GM18517 (cell line): ENCODE measurements around the gene MME.

Experiments used
- ATAC-seq: cut with Tn5 transposase; IDR thresholded peaks from one replicate; pipeline ENCODE4 v1.9.1; 2021; ENCODE audit warnings: mild to moderate bottlenecking, moderate library complexity; ENCODE audit not compliant: unreplicated experiment

Gene MME

DNA sequence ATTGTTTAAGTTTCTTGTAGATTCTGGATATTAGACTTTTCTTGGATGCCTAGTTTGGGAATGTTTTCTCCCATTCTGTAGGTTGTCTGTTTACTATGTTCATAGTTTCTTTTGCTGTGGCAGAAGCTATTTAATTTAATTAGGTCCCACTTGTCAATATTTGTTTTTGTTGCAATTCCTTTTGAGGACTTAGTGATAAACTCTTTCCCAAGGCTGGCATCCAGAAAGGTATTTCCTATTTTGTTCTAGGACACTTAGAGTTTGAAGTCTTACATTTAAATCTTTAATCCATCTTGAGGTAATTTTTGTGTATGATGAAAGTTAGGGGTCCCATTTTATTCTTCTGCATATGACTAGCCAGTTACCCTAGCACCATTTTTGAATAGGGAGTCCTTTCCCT lies 54.9 kb downstream of the MME start:
- ATAC-seq, result no peak

DNA sequence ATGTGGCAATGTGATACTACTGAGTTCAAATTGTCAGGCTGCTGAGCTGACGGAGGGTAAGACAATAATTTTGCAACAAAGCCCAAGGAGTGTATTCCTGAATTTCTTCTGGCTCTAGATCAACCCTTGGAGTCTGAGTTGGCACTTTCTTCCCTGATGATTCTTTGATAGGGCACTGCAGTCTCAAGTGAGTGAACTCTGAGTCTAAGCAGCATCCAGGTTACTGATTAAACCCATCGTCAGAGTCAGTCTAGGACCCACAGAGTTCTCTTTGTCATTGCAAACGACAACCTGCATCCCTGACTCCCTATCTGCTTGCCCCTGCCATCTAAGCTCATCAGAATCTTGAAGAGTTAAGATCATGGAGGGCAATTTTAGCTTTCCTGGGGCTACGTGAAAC lies 58.6 kb downstream of the MME start:
- ATAC-seq, result no peak

DNA sequence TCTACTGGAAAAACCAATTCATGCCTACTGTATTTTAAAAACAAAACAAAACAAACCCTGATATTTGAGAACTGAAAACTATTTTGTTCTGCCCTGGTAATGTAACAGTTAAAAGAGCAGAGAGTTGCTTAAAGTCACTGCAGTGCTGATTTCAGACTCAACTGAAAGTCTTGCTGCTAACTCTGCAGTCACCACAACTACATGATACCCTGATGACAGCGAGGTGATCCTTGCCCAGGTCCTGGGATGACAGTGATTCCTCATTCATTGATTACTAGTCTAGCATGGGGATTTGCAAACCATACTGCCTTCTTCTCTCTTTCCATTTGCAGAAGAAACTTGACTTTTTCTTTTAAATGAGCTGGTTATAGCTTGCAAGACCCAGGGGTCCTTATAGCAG lies 67.5 kb downstream of the MME start:
- no peak for ATAC-seq

DNA sequence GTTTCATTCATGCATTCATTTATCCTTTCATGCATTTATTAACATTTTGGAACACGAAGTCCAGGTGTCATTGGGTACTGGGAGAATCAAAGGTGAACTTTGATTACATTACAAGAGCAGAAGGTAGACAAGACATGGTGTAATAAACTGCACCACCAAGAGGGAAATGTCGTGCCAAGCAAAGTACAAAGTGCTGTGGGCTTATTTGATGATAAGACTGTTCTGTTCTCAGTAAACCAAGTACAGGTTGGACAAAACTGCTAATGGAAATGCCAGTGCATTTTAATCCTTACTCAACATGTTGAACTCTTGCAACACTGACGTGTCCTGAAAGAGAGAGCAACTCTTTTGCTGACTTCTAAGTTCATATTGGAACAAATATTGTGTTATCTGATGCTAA lies 69.4 kb downstream of the MME start:
- ATAC-seq, result no peak

DNA sequence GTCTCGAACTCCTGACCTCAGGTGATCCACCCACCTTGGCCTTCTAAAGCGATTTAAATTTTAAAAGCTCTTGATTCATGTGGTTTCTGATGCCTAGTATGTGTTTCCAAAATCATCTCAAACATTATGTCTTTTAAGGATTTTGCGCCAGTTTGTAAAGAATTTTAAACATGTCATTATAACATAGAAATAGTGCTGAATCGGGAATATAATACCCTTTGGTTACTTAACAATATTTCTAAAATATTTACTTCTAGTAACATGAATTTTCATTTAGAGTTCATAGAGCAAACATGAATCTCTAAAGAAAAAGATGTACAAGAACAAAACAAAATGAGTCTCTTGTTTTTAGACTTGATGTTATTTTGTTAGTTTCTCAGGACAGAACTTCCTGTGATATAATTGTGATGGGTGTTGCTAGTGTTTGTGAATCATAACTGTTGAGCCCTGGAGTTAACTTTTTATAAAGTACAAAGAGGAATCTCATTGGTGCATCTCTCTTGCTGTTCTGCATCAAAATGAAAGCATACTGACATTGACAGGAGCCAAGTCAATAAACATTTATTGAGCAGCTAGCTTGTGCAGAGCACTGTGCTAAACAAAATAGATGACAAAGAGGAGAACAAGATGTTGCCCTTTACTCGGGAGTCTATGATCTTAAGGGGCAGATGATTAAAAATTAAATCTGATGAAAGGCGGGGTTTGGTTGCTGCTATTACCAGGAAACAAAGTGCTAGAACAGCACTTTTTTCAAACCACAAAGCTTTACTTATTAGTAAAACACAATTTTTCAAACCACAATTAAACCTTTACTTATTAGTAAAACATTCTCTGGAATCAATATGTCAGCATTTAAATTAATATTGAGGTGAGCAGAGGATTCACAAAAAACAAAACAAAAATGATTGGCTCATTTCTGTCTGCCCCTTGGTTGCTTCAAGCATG lies 73.4 kb downstream of the MME start:
- ATAC-seq, result no peak

DNA sequence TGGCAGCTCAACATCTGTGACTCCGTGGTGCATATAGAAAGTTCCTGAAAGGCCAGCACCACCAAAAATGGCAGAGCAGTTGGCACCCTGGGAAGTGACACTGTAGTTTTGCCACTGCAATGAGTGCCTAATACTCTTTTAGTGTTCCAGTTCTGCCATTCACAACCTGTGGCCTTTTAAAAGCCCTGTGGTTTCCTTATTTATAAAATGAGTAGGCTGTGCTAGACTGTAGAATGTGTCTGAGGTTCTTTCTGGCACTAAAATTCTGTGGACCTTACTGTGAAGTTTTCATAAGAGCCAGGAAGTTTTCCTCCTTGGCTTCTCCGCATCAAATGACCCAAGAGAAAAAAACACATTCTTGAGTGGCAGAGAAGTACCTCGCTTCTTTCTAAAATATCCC lies 74.1 kb downstream of the MME start:
- ATAC-seq, result no peak

DNA sequence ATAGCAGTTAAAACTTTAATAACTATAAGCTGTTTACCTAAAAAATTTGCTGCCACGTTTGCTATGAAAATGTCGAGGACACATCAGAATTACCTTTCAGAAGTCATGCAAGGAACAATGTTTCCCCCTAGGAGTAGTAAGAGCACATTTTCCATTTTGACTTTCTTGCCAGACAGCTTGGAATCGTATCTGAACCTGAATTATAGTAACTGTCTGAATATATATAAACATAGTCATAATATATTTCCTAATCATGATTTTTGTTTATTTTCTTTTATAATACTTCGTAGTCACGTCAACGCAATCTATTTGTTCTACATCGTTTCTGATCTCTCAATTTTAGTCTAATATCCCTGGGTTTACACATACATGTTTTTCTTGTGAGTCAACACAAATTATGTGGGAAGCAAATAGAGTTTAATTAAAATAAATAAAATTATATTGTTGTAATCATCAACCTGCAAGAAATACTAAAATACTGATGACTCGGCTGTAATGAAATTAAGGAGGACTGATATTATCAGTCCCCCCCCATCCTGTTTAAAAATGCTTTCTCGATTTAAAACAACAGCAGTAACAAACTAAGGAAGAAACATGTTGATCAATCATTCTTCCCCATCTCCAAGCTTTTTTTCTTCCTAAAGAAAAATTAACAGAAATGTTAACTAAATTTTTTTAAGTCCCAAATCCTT lies 78.4 kb downstream of the MME start:
- no peak for ATAC-seq

DNA sequence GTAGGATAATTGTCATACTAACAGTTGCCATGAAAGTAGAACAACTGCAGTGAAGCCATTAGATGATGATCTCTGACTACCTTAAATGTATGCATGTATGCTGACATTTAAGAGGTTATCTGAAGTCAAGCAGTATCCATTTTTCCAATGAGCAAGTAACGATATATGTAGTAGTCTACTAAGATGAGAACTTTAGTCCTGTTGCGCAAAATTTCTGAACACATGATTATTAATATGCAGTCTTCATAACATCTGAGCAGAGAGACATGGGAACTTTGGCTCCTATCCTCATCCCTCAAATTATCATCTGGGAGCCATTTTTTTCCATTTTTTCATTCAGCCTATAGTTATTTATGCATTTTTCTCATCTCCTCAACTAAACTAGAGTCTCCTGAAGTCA lies 79.2 kb downstream of the MME start:
- no peak for ATAC-seq

DNA sequence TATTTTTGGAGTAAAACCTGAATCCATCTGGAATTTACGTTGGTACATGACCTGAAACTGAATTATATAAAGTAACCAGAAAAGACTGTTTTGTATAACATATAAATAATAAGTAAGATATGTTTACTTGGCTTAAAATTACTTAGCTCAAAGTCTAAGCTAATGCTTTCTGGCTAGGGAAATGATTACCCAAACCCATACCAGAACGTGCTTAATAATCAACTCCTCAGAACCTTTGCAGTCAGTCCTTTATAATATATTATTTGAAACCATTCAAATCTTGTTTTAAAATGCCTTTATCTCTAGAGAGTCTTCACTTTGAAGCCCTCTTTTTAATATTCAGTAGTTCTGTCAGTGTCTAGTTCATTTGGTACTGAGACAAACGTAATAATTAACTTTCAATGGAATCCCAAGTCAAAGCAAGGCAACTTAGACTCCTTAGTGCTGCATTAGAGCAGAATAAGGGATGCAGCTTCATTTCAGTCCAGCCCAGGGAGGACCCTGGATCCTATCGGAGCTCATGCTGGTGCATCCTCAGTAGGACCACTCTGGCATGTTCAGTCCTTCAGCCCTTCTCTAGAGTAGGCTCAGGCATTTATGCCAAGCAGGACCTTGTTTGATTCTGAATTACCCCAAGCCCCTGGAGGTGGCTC lies 81.6 kb downstream of the MME start:
- ATAC-seq, result no peak

DNA sequence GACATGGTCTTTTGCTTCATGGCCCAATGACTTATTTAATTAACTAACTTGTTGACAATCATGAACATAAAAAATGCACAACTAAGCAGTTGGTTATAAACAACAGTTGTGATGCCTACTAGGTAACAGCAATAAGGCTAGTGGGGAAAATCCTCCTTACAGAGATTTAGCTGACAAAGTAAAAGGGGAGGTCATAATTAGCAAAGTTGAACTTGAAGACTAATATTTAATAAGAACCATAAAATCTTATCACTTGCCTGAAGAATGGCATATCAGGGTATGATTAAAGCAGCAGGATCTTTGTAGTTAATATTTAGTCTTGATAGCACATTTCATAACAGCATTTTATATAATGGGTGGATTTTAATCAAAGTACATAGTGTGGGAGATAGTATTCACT lies 84.2 kb downstream of the MME start:
- ATAC-seq, result no peak

DNA sequence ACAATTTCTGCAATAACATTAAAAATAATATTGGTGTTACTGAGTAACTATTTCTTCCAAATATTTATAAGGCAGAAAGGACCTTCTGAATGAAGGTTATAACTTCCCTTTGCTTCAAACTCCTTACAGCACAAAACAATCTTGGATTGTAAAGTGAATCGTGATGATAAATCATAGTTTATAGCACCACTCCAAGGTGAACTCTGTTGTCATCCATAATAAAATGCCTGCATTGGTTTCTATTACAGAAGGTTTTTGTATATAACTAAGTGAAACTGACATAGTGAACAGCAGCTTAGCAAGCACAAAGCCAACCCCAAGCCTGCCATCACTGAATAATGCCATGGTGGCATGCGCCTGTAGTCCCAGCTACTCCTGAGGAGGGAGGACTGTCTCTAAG lies 86.3 kb downstream of the MME start:
- ATAC-seq, result no peak

DNA sequence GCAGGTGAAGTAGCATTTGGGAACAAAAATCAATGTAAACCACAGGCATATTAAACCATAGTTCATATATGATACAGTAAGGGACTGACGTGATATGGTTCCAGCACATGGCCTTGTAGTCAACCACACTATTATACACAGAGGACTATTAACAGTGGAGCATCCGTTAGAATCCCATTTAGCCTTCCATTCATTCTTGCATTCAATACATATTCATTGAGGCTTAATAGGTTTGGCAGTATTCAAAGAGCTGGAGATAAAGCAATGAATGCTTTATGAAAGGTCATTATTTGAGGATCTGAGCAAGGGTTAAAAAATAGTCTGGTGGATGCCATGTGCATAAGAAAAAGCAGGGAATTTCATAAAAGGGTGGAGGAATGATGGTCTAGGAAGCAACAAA lies 89.1 kb downstream of the MME start:
- ATAC-seq, result no peak

DNA sequence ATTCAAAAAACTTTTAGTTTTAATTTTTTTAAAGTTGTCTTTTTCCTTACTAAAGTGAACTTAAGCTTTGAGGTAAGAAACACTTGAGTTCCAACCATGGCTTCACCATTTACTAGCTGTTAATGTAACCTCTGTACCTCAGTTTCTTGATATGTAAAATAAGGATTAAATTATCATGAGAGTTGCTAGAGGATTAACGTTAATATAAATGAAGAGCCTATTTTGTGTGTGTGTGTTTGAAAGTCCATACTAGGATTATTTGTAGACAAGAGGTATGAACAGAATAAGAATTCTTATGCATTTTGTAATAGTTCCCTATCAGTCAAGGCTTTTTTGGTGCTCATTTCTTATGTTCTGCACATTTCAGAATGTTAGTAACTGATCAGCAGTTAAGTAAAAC lies 93.7 kb downstream of the MME start:
- no peak for ATAC-seq

DNA sequence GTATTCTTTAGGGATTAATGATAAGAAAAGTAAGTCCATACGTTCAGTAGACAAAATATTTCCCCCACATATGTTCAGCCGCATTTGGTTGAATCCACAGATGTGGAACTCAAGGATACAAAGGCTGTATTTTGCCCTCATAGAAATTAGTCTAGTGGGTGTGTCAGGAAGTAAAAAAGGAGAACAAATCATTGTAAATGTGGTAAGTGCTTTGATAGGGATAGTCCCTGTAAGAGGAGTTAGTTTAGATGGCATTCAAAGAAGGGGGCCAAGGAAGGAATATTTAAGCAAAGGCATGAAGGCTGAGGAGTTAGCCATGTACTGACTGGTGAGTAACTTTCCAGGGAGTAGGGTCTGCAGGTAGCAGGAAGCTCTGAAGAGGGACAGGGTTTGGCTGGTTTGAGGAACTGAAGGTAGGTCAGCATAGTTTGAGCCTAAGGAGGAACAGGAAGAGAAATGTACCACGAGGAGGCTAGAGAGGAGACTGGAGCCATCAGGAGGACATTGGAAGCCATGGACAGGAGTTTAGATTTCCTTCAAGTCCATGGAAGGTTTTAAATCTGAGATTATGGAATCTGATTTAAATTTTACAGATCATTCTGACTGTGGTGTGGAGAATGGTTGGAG lies 98.8 kb downstream of the MME start:
- ATAC-seq, result no peak

DNA sequence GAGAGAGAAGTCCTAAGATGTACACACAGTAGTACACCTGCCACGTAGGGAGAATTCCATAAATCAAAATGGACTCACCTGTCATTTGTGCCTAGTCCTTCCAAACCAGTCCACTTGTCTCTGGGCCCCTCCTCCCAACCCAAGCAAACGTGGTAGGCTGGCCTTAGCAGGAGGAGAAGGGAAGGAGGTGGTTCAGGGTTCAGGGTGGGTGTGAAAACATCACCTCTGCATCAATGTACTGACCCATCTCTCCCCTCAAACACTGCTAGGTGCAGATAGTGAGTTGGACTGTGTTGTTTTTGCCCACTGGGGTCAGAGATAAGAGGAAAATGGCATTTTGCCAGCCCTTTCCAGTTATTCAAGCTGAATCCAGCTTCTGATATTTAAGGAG lies 99.3 kb downstream of the MME start:
- no peak for ATAC-seq

DNA sequence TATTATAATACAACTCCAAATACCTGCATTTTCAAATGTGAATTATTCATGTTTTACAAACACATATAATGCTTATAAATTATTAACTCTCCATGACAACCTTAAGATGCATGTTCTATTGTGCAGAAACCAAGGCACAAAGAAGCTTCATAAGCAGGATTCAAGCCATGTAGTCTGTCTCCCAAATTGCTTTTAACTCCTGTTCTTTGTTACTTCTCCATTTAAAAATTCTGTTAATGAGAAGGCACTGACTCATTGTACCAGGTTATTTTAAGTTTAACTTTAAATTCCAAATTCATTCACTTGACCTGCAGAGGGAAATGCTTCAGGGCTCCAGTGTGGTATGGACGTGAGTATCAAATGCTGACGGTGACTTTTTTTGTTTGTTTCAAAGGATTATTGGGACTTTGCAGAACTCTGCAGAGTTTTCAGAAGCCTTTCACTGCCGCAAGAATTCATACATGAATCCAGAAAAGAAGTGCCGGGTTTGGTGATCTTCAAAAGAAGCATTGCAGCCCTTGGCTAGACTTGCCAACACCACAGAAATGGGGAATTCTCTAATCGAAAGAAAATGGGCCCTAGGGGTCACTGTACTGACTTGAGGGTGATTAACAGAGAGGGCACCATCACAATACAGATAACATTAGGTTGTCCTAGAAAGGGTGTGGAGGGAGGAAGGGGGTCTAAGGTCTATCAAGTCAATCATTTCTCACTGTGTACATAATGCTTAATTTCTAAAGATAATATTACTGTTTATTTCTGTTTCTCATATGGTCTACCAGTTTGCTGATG lies 100.0 kb downstream of the MME start:
- ATAC-seq, result no peak

DNA sequence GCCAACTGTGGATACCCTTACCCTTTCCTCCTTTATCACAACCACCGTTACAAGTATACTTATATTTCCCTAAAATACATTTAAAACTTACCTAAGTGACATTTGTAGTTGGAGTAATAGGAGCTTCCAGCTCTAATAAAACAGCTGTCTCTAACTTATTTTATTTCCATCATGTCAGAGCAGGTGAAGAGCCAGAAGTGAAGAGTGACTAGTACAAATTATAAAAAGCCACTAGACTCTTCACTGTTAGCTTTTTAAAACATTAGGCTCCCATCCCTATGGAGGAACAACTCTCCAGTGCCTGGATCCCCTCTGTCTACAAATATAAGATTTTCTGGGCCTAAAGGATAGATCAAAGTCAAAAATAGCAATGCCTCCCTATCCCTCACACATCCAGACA lies 102.3 kb downstream of the MME start:
- no peak for ATAC-seq

DNA sequence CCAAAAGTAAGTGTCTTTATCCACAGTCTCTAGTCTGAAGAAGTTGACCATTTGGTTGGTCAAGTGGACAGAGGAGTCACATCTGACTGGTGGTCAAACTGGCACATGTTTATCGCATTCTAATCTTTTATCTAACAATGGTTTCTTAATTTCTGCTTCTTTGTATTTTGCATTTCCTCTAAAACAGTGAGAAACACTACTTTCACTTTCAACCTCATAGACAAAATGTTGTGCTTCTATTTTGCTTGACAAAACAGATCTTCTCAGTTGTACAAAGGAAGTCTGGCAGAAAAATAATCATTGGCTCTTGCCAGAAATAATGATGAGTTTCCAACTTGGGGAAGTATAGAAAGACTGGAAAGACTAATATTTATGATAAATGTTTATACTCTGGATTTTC lies 103.9 kb downstream of the MME start:
- ATAC-seq, result peak; percentile 64

DNA sequence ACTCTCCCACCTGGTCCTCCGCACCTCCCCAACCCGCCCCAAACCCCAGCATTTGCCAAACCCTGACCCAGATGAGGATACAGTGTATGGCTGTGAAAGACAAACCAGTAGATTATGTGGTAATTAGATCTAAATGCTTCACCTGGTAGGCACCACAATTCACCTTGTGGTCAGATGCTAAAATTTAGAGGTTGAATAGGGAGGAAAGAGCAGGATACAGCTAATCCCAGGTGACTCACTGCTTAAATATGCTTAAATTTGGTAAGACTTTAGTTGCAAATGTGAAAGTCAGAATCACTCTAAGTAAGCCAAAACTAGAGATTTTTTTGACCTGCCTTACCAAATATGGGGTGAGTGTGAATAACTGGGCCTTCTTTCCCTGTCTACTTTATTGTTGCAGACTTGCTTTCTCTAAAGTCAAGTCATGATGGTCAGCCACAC lies 105.5 kb downstream of the MME start:
- no peak for ATAC-seq

DNA sequence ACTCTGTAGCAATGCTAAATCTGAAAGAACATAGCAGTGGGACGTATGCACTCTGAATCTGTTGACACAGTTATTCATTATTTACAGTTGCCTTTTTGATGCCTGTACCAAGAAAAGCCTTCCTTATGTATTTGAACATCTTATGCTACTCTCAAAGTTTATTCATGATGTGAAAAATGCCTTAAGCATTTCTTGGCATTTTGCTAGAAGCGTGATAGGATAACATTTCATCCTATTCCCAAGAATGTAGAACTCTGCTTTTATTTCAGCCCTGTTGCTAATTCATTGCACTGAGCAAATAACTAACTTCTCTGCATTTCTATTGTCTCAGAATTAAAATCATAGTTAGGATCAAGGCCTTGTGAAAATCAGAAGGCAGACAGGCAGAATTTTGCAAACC lies 107.9 kb downstream of the MME start:
- no peak for ATAC-seq

DNA sequence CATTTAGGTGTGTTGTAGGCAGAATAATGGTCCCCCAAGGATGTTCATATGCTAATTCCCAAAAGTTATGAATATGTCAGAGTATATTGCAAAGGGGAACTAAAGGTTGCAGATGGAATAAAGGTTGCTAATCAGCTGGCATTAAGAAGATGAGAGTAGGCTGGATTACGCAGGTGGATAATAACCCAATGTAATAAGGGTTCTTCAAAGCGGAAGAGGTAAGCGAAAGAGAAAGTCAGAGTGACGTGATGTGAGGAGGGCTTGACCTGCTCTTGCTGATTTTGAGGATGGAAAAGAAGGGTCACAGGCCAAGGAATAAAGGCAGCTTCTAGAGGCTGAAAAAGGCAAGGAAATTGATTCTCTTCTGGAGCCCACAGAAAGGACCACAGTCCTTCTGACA lies 109.4 kb downstream of the MME start:
- no peak for ATAC-seq
